AG10803 (cell line): Measurements from ENCODE around the gene ADGB.

Source experiments
- DNase-seq: peaks from one replicate; pipeline ENCODE4 v3.0.0; 2010; ENCODE audit warnings: low read depth
- H3K4me3 ChIP-seq: 2 replicates; pipeline ENCODE4 v1.5.1; 2011; ENCODE audit warnings: mild to moderate bottlenecking, low read length, control low read depth
- TF ChIP-seq, protein P1 (sequence below): conservative IDR thresholded peaks from 2 replicates; pipeline ENCODE4 v1.5.1; 2011; ENCODE audit warnings: mild to moderate bottlenecking, low read length, control low read depth, inconsistent platforms

The ADGB gene

GRCh38 chr6:146739696-146740095, 140.9 kb downstream of the ADGB start:
- TF ChIP-seq, protein P1, sequence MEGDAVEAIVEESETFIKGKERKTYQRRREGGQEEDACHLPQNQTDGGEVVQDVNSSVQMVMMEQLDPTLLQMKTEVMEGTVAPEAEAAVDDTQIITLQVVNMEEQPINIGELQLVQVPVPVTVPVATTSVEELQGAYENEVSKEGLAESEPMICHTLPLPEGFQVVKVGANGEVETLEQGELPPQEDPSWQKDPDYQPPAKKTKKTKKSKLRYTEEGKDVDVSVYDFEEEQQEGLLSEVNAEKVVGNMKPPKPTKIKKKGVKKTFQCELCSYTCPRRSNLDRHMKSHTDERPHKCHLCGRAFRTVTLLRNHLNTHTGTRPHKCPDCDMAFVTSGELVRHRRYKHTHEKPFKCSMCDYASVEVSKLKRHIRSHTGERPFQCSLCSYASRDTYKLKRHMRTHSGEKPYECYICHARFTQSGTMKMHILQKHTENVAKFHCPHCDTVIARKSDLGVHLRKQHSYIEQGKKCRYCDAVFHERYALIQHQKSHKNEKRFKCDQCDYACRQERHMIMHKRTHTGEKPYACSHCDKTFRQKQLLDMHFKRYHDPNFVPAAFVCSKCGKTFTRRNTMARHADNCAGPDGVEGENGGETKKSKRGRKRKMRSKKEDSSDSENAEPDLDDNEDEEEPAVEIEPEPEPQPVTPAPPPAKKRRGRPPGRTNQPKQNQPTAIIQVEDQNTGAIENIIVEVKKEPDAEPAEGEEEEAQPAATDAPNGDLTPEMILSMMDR, result no peak
- H3K4me3 ChIP-seq, result no peak overlapping the region
- DNase-seq, result no peak

- no peak overlapping the region for H3K4me3 ChIP-seq
- no peak for DNase-seq
- TF ChIP-seq, protein P1, result no peak
Measured at GRCh38 chr6:146741609-146742008, 142.8 kb downstream of the ADGB start.

- TF ChIP-seq, protein P1, result no peak
- DNase-seq, result no peak
- no peak overlapping the region for H3K4me3 ChIP-seq
Measured at GRCh38 chr6:146753306-146753705, 154.5 kb downstream of the ADGB start.

GRCh38 chr6:146767632-146768031, 168.9 kb downstream of the ADGB start:
- TF ChIP-seq, protein P1, result no peak
- no peak overlapping the region for H3K4me3 ChIP-seq

DNA sequence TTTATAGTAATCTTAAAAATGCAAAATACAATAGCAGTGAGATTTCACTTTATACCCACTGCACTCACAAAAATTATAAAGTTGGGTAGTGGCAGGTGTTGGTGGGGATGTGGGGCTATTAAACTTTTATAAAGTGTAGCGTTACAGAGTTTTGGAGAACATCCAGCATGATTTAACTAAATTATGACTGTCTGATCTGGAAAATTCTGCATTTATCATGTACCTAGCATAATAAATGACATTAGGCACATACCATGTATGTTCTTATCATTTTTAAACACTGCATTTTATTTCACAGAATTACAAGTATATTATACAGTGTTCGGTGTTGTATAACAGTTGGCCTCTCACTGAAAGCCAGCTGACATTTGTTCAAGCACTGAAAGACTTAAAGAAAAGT, 169.9 kb downstream of the ADGB start:
- no peak for DNase-seq
- TF ChIP-seq, protein P1, result no peak
- no peak overlapping the region for H3K4me3 ChIP-seq

More at GRCh38 chr6:146767632-146768031, 168.9 kb downstream of the ADGB start:
- DNase-seq, result no peak

GRCh38 chr6:146770275-146770964, 171.6 kb downstream of the ADGB start:
- no peak overlapping the region for H3K4me3 ChIP-seq
- no peak for DNase-seq
- TF ChIP-seq, protein P1, result no peak

GRCh38 chr6:146770965-146771735, 172.4 kb downstream of the ADGB start:
- peak; percentile 51 for DNase-seq
- TF ChIP-seq, protein P1, result no peak
- no peak overlapping the region for H3K4me3 ChIP-seq
